DND-41 (cell line): Measurements from ENCODE around the gene SFTA2.

ENCODE experiments used
- ATAC-seq: fragments of 200-7000 bp; cut with Tn5 transposase; 3 replicates; pipeline ENCODE4 v1.9.1; 2021; ENCODE audit warnings: low read depth; ENCODE audit not compliant: insufficient read depth
- DNase-seq: peaks from one replicate; pipeline ENCODE4 v3.0.0-alpha.2; 2020
- H2AFZ ChIP-seq: 2 replicates; pipeline ENCODE4 v1.6.0; 2012; ENCODE audit warnings: low read depth, low read length
- H3K27ac ChIP-seq: 2 replicates; pipeline ENCODE4 v1.5.1; 2012; ENCODE audit warnings: low read length, inconsistent platforms
- H3K27me3 ChIP-seq: fragments of 200-600 bp; sonication (generic); 2 replicates; pipeline ENCODE4 v1.6.0; 2012; ENCODE audit warnings: low read length, mild to moderate bottlenecking, inconsistent platforms; ENCODE audit not compliant: insufficient read depth, poor library complexity
- H3K36me3 ChIP-seq: 2 replicates; pipeline ENCODE4 v1.5.1; 2012; ENCODE audit warnings: low read length, inconsistent platforms; ENCODE audit not compliant: insufficient read depth
- H3K4me1 ChIP-seq: 2 replicates; pipeline ENCODE4 v1.5.1; 2012; ENCODE audit warnings: mild to moderate bottlenecking, low read length; ENCODE audit not compliant: insufficient read depth
- H3K4me2 ChIP-seq: 2 replicates; pipeline ENCODE4 v1.6.0; 2012; ENCODE audit warnings: mild to moderate bottlenecking, moderate library complexity, low read length, inconsistent platforms; ENCODE audit not compliant: insufficient read depth
- H3K4me3 ChIP-seq, 2 experiments: fragments of 200-600 bp in 1 of 2; shearing (Covaris generic) in 1 of 2; 2 replicates each; pipeline ENCODE4 v1.5.1; 2012 to 2016; ENCODE audit warnings: inconsistent platforms in 2 of 2, low read length in 2 of 2, mild to moderate bottlenecking in 2 of 2, low read depth in 1 of 2, moderate library complexity in 1 of 2
- H3K79me2 ChIP-seq: 2 replicates; pipeline ENCODE4 v1.6.0; 2012; ENCODE audit warnings: low read length, inconsistent platforms; ENCODE audit not compliant: insufficient read depth
- H3K9ac ChIP-seq: 2 replicates; pipeline ENCODE4 v1.6.0; 2012; ENCODE audit warnings: low read depth, mild to moderate bottlenecking, inconsistent platforms, low read length, moderate library complexity
- H3K9me3 ChIP-seq: 2 replicates; pipeline ENCODE4 v1.5.1; 2012; ENCODE audit warnings: low read length, moderate library complexity, mild to moderate bottlenecking, inconsistent platforms; ENCODE audit not compliant: insufficient read depth, severe bottlenecking
- H4K20me1 ChIP-seq: 2 replicates; pipeline ENCODE4 v1.6.0; 2012; ENCODE audit warnings: low read length; ENCODE audit not compliant: insufficient read depth
- EZH2 ChIP-seq: IDR thresholded peaks from 3 replicates; pipeline ENCODE4 v1.6.1; 2012; ENCODE audit warnings: borderline replicate concordance, low read depth, mild to moderate bottlenecking, moderate library complexity, low read length, inconsistent platforms; ENCODE audit not compliant: severe bottlenecking
- TF ChIP-seq, protein P1 (sequence below): IDR thresholded peaks from 2 replicates; pipeline ENCODE4 v1.5.1; 2012; ENCODE audit warnings: borderline replicate concordance, low read length, moderate library complexity, mild to moderate bottlenecking; ENCODE audit not compliant: poor library complexity, severe bottlenecking; ENCODE audit errors: extremely low read depth

SFTA2 gene

DNA sequence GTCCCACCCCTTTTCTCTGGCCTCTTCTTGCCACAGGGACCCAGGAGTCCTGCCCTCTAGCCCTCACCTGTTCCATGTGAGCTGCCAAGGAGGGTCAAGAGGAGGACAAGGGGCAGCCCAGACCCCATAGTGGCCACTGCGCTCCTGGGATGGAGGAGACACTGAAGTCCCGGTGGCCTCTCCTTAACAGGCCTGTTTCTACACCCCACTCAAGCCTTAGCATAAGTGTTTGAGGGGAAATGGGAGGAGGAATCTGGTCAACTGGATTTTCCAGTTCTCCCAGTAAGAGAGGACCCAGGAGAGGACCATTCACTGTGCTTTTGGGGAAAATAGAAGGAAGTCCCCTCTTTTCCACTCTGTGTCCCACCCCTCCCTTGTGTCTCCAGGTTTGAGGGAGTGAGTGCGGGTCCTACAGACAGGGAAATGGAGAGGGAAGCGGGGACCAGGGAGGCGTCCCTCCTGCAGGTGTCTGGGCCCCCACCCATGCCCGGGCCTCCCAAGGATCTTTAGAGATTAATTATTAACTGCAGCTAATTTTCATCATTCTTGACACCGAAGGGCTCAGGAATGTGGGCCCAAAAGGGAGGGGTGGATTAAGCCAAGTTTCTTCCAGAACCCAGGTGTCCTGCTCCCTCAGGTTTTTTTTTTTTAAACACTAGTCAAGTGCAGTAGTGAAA lies at the start of gene SFTA2:
Gene SFTA2, minus strand, starts transcription at position 202 of the 677 bp plus-strand sequence. Its CDS starts 74 bp downstream, at position 128.
- no peak within 1 kb of the TSS for H2AFZ ChIP-seq
- TF ChIP-seq EZH2: no peak
- TF ChIP-seq, protein P1, sequence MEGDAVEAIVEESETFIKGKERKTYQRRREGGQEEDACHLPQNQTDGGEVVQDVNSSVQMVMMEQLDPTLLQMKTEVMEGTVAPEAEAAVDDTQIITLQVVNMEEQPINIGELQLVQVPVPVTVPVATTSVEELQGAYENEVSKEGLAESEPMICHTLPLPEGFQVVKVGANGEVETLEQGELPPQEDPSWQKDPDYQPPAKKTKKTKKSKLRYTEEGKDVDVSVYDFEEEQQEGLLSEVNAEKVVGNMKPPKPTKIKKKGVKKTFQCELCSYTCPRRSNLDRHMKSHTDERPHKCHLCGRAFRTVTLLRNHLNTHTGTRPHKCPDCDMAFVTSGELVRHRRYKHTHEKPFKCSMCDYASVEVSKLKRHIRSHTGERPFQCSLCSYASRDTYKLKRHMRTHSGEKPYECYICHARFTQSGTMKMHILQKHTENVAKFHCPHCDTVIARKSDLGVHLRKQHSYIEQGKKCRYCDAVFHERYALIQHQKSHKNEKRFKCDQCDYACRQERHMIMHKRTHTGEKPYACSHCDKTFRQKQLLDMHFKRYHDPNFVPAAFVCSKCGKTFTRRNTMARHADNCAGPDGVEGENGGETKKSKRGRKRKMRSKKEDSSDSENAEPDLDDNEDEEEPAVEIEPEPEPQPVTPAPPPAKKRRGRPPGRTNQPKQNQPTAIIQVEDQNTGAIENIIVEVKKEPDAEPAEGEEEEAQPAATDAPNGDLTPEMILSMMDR: no peak
- peaks cover 5% of the 10 kb centered on the region for H3K27me3 ChIP-seq
- no peak for DNase-seq
- H3K4me1 ChIP-seq: no peaks in the 10 kb centered on the region
- ATAC-seq: no peak
- no peak within 1 kb of the TSS for H3K4me3 ChIP-seq
- H3K36me3 ChIP-seq: no peaks in the 10 kb centered on the region; the same call in 1 of the 2 replicates
- H4K20me1 ChIP-seq: no peaks in the 10 kb centered on the region
- H3K9ac ChIP-seq: no peak within 1 kb of the TSS
- H3K9me3 ChIP-seq: no peaks in the 10 kb centered on the region
- H3K27ac ChIP-seq: no peak within 1 kb of the TSS
- no peak within 1 kb of the TSS for H3K4me2 ChIP-seq
- H3K79me2 ChIP-seq: no peaks in the 10 kb centered on the region

GRCh38 chr6:30979690-30980089 lies 47.7 kb upstream of the SFTA2 start:
- Histone ChIP-seq H3K9me3 (no peaks in the 10 kb centered on the region), H3K4me1 (no peaks in the 10 kb centered on the region), H3K36me3 (no peaks in the 10 kb centered on the region), H3K27ac (no peak overlapping the region), H3K27me3 (peaks cover 31% of the 10 kb centered on the region), H2AFZ (no peak overlapping the region), H3K4me2 (no peak overlapping the region), H3K79me2 (no peaks in the 10 kb centered on the region), H3K4me3 (no peak overlapping the region), H4K20me1 (no peaks in the 10 kb centered on the region), H3K9ac (no peak overlapping the region)
- TF ChIP-seq, protein P1: no peak
- no peak for TF ChIP-seq EZH2
- DNase-seq: no peak
- ATAC-seq: no peak

DNA sequence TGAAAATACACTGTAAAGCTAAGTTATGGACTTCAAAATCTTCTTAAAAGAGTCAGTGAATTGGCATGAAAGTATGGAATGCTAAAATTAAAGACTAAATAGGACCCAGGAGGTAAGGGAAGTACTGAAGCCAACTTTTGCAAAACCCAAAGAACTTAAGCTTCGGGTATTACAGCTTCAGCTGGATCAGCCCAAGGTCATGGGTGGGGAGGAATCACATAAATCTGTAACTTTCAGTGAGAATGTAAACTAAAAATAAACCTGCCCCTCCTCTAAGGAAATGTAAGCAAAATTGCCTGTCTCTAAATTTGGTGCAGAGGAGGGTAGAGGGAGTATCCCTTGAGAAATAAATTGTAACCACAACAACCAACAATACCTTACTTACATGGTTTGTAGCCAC lies 47.2 kb upstream of the SFTA2 start:
- TF ChIP-seq EZH2: no peak
- TF ChIP-seq, protein P1: no peak
- H3K27ac ChIP-seq: no peak overlapping the region
- no peak overlapping the region for H3K4me3 ChIP-seq
- H3K36me3 ChIP-seq: no peaks in the 10 kb centered on the region
- no peaks in the 10 kb centered on the region for H3K4me1 ChIP-seq
- H2AFZ ChIP-seq: no peak overlapping the region
- peaks cover 32% of the 10 kb centered on the region for H3K27me3 ChIP-seq
- DNase-seq (no peak), ATAC-seq (no peak)
- no peak overlapping the region for H3K9ac ChIP-seq
- no peak overlapping the region for H3K4me2 ChIP-seq
- no peaks in the 10 kb centered on the region for H4K20me1 ChIP-seq
- no peaks in the 10 kb centered on the region for H3K9me3 ChIP-seq
- H3K79me2 ChIP-seq: no peaks in the 10 kb centered on the region
